Stimulated activated naive CD8-positive, alpha-beta T cell treated with anti-CD3 and anti-CD28 coated beads, Interleukin-15, amount 100 ng/mL, for 72 hours (primary cell): ENCODE data around the gene CDH15.

Experiments used
- ATAC-seq: fragments of 150-1000 bp; cut with Tn5 transposase; 2 replicates; pipeline ENCODE4 v1.10.0; 2021; ENCODE audit warnings: mild to moderate bottlenecking, moderate library complexity
- DNase-seq, 2 donors: peaks; one replicate each; pipeline ENCODE4 v3.0.0; 2021 to 2022
- H3K27ac Mint-ChIP-seq, 2 donors: one replicate each; pipeline ENCODE4 v1.8.0; 2022; ENCODE audit warnings: mild to moderate bottlenecking in 2 of 2, mixed read lengths in 2 of 2, moderate library complexity in 2 of 2
- H3K27me3 Mint-ChIP-seq: one replicate; pipeline ENCODE4 v1.8.0; 2022; ENCODE audit warnings: mixed read lengths
- H3K4me1 Mint-ChIP-seq: one replicate; pipeline ENCODE4 v1.8.0; 2022; ENCODE audit warnings: mild to moderate bottlenecking, mixed read lengths
- H3K4me3 Mint-ChIP-seq, 2 donors: one replicate each; pipeline ENCODE4 v1.8.0; 2022; ENCODE audit warnings: mild to moderate bottlenecking in 2 of 2, mixed read lengths in 2 of 2, moderate library complexity in 1 of 2
- H3K9me3 Mint-ChIP-seq, 2 donors: one replicate each; pipeline ENCODE4 v1.8.0; 2022; ENCODE audit warnings: mixed read lengths in 2 of 2

Gene CDH15

GRCh38 chr16:89171216-89172170 lies at the start of gene CDH15:
Gene CDH15 (plus strand): TSS chr16:89171748. CDS start chr16:89171832, 84 bp downstream.
- Mint-ChIP-seq H3K27ac (no peak within 1 kb of the TSS), H3K4me3 (peak within 1 kb of the TSS; percentile 76 to 82), H3K27me3 (peaks cover 28% of the 10 kb centered on the region), H3K9me3 (no peaks in the 10 kb centered on the region), H3K4me1 (peaks cover 20% of the 10 kb centered on the region)
- ATAC-seq (peak; percentile 90), DNase-seq (peak; percentile 91 to 92)

GRCh38 chr16:89122322-89122851 lies 49.2 kb upstream of the CDH15 start:
- Mint-ChIP-seq H3K27ac (peak overlapping the region in 1 of 2 donors; percentile 43), H3K9me3 (no peaks in the 10 kb centered on the region), H3K27me3 (no peaks in the 10 kb centered on the region), H3K4me3 (no peak overlapping the region), H3K4me1 (peaks cover 30% of the 10 kb centered on the region)
- ATAC-seq: peak; percentile 44
- no peak for DNase-seq

- ATAC-seq (no peak), DNase-seq (no peak)
- peaks cover 30% of the 10 kb centered on the region for H3K4me1 Mint-ChIP-seq
- H3K4me3 Mint-ChIP-seq: peak overlapping the region in 1 of 2 donors; percentile 9
- no peaks in the 10 kb centered on the region for H3K9me3 Mint-ChIP-seq
- peak overlapping the region; percentile 22 to 94 for H3K27ac Mint-ChIP-seq
- no peaks in the 10 kb centered on the region for H3K27me3 Mint-ChIP-seq
Measured at GRCh38 chr16:89123001-89123830, 48.3 kb upstream of the CDH15 start.

- H3K27me3 Mint-ChIP-seq: no peaks in the 10 kb centered on the region
- H3K9me3 Mint-ChIP-seq: no peaks in the 10 kb centered on the region
- H3K27ac Mint-ChIP-seq: no peak overlapping the region
- H3K4me1 Mint-ChIP-seq: peaks cover 26% of the 10 kb centered on the region
- ATAC-seq: no peak
- no peak overlapping the region for H3K4me3 Mint-ChIP-seq
- DNase-seq: no peak
Measured at GRCh38 chr16:89123831-89124100, 47.8 kb upstream of the CDH15 start.

- Mint-ChIP-seq H3K9me3 (no peaks in the 10 kb centered on the region), H3K27ac (peak overlapping the region in 1 of 2 donors; percentile 68), H3K4me1 (peaks cover 12% of the 10 kb centered on the region)
Measured at GRCh38 chr16:89129378-89129777, 42.2 kb upstream of the CDH15 start.

GRCh38 chr16:89130448-89130847 lies 41.1 kb upstream of the CDH15 start:
- ATAC-seq (no peak), DNase-seq (no peak)
- Mint-ChIP-seq H3K4me3 (no peak overlapping the region), H3K27ac (no peak overlapping the region), H3K9me3 (no peaks in the 10 kb centered on the region), H3K27me3 (no peaks in the 10 kb centered on the region), H3K4me1 (peaks cover 12% of the 10 kb centered on the region)

More at GRCh38 chr16:89129378-89129777, 42.2 kb upstream of the CDH15 start:
- ATAC-seq (no peak), DNase-seq (no peak)
- Mint-ChIP-seq H3K4me3 (no peak overlapping the region), H3K27me3 (no peaks in the 10 kb centered on the region)

- Mint-ChIP-seq H3K27me3 (no peaks in the 10 kb centered on the region), H3K27ac (no peak overlapping the region), H3K4me1 (peaks cover 12% of the 10 kb centered on the region), H3K4me3 (no peak overlapping the region), H3K9me3 (no peaks in the 10 kb centered on the region)
- ATAC-seq (no peak), DNase-seq (no peak)
Measured at GRCh38 chr16:89131783-89132182, 39.8 kb upstream of the CDH15 start.

GRCh38 chr16:89132194-89133005 lies 39.1 kb upstream of the CDH15 start:
- no peak overlapping the region for H3K27ac Mint-ChIP-seq
- no peaks in the 10 kb centered on the region for H3K27me3 Mint-ChIP-seq
- ATAC-seq: no peak
- H3K4me3 Mint-ChIP-seq: no peak overlapping the region
- no peaks in the 10 kb centered on the region for H3K9me3 Mint-ChIP-seq
- H3K4me1 Mint-ChIP-seq: peaks cover 12% of the 10 kb centered on the region
- no peak for DNase-seq

- Mint-ChIP-seq H3K27me3 (no peaks in the 10 kb centered on the region), H3K4me1 (peaks cover 6% of the 10 kb centered on the region), H3K4me3 (no peak overlapping the region), H3K27ac (peak overlapping the region in 1 of 2 donors; percentile 27), H3K9me3 (no peaks in the 10 kb centered on the region)
- ATAC-seq: no peak
- DNase-seq: no peak
Measured at GRCh38 chr16:89133457-89134127, 38.0 kb upstream of the CDH15 start.

- ATAC-seq (no peak), DNase-seq (no peak)
- H3K27me3 Mint-ChIP-seq: no peaks in the 10 kb centered on the region
- peaks cover 6% of the 10 kb centered on the region for H3K4me1 Mint-ChIP-seq
- no peaks in the 10 kb centered on the region for H3K9me3 Mint-ChIP-seq
- H3K4me3 Mint-ChIP-seq: no peak overlapping the region
- H3K27ac Mint-ChIP-seq: no peak overlapping the region
Measured at GRCh38 chr16:89134269-89134668, 37.3 kb upstream of the CDH15 start.

GRCh38 chr16:89135166-89135565 lies 36.4 kb upstream of the CDH15 start:
- Mint-ChIP-seq H3K9me3 (no peaks in the 10 kb centered on the region), H3K4me1 (peaks cover 6% of the 10 kb centered on the region), H3K4me3 (no peak overlapping the region), H3K27ac (no peak overlapping the region), H3K27me3 (no peaks in the 10 kb centered on the region)
- DNase-seq (no peak), ATAC-seq (no peak)

- H3K4me3 Mint-ChIP-seq: no peak overlapping the region
- H3K4me1 Mint-ChIP-seq: peaks cover 5% of the 10 kb centered on the region
- DNase-seq (no peak), ATAC-seq (no peak)
- no peak overlapping the region for H3K27ac Mint-ChIP-seq
- H3K9me3 Mint-ChIP-seq: no peaks in the 10 kb centered on the region
- H3K27me3 Mint-ChIP-seq: no peaks in the 10 kb centered on the region
Measured at GRCh38 chr16:89135971-89136765, 35.4 kb upstream of the CDH15 start.

GRCh38 chr16:89136931-89137330 lies 34.6 kb upstream of the CDH15 start:
- Mint-ChIP-seq H3K27me3 (no peaks in the 10 kb centered on the region), H3K4me1 (no peaks in the 10 kb centered on the region), H3K9me3 (no peaks in the 10 kb centered on the region), H3K27ac (no peak overlapping the region), H3K4me3 (no peak overlapping the region)
- no peak for DNase-seq
- ATAC-seq: no peak
